GM18517 (cell line): ENCODE results near the gene TENT4A.

Experiments used
- ATAC-seq: cut with Tn5 transposase; IDR thresholded peaks from one replicate; pipeline ENCODE4 v1.9.1; 2021; ENCODE audit warnings: mild to moderate bottlenecking, moderate library complexity; ENCODE audit not compliant: unreplicated experiment

Gene TENT4A

DNA sequence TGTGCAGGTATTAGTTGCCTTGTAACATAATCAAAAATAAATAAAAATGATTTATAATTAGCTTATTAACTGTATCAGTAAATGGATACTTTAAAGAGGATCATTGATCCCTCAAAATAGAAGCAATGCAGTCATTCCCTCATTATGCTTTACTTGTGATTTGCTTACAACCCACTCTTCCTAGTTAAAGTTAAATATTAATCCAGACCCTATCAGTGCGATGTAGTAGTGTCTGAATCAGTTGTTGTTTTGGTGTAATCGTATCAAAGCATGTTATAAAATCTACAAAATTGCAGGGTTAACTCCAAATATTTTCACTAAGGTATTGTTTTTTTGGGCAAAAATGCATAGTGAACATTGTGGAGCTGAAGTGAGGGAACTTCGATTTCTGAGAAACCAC lies 17.6 kb downstream of the TENT4A start:
- no peak for ATAC-seq

DNA sequence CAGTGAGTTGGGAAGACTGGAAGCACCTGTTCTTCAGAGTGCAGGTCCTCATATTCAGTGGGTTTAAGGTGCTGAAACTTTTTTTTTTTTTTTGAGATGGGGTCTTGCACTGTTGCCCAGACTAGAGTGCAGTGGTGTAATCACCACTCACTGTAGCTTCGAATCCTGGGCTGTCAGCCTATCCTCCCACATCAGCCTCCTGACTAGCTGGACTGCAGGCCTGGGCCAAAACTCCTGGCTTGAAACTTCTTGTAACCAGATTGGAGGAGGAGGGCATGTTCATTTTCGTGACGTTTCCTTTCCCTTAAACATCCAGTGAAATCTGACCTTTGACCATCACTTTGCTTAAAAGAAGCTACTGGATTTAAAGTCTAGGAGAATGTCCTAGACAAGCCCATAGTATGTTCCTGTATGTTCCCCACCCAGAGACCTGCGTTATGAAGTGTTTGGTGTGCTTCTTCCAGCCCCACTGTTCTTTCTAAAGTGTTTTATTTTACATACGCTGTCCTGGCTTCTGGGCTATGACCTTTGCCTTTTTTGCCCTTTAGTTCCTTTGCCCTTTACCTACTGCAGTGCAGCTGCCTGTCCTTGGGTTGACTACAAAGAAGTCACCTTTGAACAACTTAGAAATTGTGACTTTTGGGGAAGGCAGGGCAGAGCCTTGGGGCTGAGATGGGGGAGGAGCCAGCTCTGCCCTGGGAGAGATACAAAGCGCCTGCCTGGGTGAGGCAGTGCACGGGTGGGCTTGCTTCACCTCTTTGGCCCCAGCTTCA lies 18.4 kb downstream of the TENT4A start:
- no peak for ATAC-seq

DNA sequence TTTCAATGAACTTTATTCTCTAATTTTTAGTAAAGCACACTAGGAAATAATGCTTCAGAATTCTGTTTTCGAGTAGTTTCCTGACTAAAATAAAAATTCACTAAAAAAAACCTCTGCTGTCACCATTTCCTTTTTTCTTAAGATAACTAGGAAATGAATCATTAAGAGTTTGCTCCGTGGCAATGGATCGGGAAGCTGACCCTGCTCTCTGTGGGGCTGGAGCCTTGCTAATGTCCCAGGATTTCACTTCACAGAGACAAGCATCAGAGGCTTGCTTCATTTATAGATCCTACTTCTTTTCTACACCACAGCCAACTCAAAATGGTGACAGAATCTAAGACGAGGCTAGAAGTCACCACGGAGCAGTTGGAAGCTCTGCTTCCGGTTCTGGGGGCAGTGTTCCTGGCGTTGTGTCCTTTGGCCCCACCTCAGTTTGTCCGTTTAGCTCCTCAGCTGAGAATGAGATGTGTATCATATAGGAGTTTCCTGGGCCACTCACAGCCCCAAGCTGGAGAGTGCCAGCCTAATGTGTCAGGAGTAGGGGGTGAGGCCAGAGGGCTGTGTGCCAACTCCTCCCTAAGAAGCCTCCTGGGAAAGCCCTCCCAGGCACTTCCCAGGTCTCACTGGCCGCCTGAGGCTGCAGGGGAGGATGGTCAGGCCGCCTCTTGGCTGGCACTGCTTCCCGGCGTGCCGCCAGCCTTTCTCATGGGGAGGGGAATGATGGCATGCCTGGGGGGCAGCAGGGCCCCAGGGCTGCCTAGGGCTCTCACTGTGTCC lies 19.6 kb downstream of the TENT4A start:
- ATAC-seq: no peak

DNA sequence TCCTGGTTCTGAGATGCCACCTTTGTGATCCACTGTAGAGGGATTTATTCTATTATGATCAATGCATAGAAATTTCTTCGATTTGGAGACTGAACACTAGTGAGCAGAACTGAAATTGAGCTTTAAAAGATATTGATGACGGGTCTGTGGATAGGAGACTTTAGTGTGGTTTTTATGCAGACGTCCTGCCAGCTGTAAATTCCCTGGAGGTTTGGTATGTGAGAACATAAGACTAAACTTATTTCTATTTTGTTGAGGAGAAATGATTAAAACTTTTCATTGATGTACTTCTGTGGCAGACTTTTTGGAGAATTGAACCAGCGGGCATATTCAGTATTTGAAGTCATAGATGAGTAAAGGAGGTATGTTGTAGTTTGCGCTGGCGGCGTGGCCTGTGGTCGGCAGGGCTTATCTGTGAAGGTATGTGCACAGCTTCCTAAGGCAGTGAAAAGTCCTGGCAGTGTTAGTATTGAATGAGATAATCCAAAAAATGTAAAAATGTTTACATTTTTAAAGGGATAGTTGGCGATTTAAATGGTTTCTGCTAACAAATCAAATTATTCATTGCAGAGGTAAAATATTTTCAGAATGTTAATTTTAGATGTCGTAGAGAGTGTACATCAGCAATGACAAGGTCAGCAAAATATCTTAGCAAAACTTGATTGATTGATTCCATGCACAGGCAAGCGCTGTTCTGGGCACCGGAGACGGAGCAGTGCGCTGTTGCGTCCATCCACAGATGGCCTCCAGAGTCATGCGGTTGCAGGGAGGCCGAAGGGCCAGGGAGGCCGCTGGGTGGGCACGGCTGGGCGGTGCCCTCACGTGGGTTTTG lies 20.4 kb downstream of the TENT4A start:
- ATAC-seq: no peak

DNA sequence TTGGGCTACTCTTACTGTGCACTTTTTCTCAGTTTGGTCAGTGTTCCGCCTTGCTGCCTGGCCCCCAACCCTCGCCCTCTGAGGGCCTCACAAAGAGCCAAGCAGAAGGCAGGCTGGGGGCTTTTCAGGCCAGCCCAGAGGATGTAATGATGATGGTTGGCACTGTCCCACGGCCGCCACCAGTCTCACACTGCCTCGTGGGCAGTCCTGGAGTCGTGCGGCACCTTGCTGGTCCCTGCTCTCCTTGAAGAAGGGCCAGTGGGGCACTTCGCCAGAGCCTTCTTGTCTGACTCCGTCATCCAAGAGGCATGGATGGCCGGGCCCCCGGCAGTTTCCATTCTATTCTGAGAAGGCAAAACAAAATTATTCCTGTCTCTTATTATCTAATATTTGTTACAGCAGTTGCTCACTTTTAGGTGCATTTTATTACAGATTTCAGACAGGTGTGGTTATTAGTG lies 21.0 kb downstream of the TENT4A start:
- no peak for ATAC-seq

DNA sequence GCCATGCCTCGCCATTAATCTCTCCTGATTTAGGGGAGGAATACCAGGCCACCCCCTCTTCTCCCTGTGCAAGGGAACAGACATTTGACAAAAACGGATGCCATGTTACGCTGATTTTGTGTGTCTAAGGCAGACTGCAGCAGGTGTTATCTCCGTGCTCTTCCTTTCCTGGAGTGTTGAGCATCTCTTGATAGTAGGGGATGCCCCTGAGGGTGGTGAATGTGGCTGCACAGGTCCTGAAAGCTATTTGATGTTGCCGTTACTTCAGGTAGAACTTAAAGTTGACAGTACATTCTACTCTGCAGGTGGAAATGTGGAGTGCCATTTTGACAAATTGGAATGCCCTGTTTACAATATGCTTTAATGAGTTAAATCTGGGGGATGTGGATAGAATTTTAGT lies 21.5 kb downstream of the TENT4A start:
- peak; percentile 19 for ATAC-seq

DNA sequence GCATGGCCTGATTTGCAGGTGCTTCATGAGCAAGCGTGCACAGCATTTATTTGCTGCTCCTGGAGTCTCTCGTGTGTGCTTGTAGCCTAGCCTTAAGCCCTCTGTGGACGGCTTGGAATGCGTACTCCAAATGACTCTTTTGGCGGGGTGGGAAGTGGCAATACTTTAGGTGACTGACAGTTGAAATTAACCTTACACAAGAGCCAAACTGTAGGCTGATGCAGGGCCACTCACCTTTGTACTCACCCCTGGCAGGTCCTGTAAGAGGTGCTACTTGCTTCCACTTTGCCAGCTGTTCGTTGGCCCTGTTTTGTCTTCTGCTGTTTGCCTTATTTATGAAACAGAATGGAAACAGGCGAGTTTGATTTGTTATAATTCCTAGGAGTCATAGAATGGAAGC lies 22.9 kb downstream of the TENT4A start:
- no peak for ATAC-seq

DNA sequence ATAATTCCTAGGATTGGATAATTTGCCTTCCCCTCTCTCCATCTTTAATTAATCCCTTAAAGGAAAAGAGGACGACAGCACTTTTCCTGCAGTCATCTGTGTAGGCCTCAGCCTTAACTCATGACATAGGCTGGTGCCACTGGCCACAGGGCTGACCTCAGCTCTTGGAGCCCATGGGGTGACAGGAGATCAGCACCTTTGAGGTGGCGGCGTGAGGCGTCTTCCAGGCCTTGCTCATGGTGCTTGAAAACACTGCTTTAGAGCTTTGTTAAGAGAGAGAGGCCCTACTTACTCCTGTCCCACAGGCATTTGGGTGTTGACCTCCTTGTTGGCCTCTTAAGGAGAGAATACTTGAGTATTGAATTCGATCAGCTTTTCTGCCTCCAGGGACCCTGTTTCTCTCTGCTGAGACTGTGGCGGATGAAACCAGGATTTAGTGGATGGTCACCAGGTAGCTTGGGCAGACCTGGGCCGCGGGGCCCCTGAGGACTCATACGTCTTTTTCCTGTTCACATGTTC lies 23.4 kb downstream of the TENT4A start:
- no peak for ATAC-seq

DNA sequence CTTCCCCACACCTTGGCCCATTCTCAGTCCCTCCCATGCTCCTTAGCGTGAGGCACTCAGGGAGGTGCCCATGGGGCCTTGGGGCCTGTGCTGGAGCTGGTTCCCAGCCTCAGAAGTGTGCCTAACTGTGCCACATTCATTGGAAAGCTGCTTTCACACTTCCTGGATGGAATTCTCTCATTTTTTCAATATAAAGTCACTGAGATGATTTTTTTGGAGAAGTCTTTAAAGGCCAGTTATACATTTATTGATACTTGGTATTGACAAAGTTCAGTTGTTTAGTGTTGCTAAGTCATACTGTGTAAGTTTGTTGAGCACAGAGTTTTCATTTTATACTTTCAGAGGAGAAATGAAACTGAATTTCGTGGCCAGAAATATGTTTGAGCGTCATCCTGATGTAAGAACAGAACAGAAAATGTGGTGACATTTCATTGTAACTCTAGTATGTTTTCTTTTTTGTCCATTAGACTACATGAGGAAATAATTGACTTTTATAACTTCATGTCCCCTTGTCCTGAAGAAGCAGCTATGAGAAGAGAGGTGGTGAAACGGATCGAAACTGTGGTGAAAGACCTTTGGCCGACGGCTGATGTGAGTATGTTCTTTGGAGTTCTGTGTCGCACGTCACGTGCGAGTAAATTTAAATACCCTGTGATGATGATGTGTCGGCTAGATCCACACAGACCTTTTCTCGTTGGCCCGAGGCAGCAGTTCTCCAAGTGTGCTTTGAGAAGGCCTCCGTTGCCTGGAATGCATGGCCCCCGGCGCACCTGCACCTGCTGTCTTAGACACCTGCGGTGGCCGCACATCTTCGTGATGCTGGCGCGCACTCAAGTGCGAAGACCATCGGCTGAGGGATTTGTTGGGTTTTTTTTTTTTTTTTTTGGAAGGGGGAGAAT lies 24.1 kb downstream of the TENT4A start:
- peak; percentile 84 for ATAC-seq

DNA sequence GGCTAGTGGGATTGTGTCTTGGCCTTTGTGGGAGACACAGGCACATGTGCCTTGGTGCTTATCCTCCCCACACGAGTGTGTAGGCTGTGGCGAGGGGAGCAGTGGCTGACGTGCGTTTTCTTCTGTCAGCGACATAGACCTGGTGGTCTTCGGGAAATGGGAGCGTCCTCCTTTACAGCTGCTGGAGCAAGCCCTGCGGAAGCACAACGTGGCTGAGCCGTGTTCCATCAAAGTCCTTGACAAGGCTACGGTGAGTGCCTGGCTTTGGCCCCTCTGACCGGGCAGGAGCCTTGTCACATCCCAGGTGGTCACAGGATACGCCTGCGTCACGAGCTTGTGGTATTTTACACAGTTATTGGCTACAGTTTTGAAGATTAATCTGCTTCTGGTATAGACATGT lies 26.4 kb downstream of the TENT4A start:
- no peak for ATAC-seq

DNA sequence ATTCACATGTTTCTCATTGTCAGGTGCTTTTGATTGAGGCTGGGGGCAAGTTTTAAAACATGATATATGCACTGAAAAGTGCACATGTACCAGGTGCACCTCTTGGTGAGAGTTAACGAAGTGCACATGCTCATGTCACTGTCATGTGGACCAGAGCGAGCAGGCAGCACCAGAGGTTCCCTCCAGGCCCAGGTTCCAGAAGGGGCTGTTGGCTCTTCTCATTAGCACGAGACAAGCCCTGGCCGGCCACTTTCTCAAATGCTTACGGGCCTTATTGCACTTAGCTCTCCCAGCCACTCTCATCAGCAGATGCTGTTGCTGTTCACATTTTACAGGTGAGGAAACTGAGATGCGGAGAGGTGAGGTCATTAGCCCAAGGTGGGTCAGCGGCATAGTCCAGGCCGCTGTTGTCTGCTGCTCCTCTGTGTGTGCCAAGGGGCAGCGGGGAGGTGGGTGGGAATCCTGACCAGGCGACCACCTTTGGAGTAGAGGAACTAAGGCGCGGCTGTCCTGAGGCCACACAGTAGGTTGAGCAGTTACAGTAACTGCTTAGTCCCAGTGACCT lies 27.4 kb downstream of the TENT4A start:
- no peak for ATAC-seq

DNA sequence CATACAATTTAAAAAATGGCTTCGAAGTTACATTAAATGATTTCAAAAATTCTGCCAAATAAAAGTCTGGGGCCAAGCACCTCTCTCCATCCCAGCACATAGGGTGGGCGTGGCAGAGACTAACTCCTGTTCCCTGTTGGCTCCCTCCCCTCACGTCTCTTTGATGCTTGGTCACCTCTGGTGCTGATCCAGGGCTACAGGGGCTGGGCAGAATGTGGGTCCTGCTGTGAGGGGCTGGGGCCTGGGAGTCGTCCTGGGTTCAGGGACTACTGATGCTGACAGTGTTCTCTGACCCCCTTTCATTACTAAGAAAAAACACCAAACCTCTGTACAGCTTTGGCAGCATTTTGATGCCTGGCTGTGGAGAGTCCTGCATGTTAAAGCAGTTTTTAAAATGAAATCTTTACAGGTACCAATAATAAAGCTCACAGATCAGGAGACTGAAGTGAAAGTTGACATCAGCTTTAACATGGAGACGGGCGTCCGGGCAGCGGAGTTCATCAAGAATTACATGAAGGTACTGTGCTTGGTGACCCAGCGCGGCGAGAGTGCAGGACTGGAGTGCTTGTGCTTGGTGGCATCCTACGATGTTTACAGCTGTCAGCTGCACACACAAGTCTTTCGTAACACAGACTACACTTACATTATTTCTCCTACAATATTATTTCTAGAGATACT lies 29.0 kb downstream of the TENT4A start:
- no peak for ATAC-seq

DNA sequence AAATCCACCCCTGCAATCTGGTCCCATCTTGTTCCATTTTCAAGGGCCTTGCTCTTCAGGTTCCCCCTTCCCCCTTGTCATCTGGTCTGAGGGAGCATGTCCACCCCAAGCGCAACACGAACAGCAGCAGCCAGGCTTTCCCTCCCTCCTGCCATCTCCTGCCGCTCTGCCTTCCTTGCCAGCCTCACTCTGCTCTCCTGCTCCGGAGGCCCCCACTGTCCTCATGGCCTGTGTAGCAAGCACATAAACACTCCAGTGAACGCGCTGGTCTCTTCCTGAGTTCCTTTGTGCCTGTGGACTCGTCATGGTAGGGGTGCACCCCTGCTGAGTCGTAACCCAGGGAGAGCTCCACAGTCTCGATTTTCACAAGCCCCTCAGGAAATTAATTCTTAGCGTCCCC lies 29.9 kb downstream of the TENT4A start:
- no peak for ATAC-seq

DNA sequence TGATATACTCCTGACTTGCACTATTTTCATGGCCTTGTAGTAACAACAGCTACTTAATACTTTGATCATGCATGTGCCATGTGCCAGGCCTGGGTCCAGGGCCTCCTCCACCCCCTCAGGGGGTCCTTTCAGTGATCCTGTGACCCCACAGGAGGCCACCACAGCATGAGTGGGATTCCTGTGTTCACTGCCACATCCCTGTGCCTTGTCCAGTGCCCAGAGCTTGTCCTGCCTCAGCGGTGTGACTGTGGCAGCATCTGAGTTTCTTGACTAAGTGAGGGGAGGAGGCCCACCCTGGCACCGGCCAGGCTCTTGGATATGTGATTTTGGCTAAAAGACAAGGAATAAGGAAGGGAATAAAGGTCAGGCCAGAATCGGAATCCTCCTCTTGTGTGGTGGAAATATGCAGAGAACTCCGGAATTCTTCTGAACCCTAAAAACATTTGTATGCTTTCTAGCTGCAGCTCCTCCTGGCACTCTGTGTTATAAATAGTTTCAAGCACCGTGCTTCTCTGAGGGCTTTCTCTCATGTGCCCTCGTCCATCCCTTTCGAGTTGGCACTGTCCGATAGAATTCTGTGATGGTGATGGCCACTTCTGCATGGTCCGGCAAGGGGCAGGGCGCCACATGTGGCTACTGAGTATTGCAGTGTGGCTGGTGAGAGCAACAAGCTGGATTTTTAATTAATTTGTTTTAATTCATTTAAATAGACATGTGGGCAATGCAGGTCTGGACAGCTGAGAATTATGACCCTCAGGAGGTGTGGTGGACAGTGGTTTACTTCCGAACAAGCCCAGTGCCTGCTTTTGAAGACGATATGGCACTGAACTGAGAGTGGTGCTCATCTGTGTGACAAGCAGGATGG lies 31.8 kb downstream of the TENT4A start:
- ATAC-seq: no peak

DNA sequence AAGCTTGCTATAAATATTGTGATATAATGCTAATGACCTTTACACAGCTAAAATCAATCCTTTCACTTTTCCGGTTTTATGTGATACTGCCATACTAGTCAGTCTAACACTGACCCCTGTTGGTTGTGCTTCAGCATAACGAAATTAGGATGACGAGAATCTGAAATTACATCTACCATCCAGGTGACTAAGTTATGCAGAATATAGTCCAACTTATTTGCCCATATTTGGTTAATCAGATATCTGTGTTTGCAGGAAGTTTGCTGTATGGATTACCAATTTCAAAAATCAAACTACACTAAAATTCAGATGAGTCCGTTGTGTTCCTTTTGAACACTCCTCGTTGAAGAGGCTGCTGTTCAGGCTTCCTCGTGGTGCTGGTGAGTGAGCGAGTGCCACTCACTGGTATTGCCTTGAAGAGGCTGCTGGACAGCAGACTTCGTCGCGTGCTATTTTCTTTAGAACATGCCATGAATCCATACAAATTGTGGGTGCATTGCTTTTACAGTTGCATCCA lies 32.5 kb downstream of the TENT4A start:
- ATAC-seq: peak; percentile 65

DNA sequence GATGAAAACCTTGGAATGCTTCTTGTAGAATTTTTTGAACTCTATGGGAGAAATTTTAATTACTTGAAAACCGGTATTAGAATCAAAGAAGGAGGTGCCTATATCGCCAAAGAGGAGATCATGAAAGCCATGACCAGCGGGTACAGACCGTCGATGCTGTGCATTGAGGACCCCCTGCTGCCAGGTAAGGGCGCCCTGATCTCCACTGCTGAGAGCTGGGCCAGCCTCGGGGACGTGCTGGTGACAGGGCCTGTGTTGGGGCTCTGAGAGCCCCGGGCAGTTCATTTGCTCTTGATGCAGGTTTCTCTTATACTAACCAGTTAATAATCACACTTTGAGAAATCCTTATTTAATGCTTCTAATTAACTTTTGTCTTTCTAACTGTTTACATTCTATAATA lies 33.0 kb downstream of the TENT4A start:
- no peak for ATAC-seq

DNA sequence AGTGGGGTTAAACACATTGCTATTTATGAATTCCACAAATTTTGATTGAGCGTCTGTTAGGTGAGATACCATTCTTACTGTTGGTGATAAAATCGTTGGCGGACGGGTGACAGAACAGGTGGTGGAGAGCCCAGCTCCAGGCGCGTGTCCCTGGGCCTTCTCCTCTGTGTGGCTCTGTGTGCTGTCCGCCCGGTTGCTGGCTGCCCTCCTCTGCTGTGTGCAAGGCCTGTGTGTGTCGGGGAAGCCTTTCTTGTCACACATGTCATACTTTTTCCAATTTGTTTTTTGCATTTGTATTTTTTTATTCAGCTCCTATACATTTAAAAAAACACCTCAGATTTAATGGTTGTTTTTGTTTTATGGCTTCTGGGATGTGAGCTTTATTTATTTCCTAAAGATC lies 33.9 kb downstream of the TENT4A start:
- no peak for ATAC-seq

DNA sequence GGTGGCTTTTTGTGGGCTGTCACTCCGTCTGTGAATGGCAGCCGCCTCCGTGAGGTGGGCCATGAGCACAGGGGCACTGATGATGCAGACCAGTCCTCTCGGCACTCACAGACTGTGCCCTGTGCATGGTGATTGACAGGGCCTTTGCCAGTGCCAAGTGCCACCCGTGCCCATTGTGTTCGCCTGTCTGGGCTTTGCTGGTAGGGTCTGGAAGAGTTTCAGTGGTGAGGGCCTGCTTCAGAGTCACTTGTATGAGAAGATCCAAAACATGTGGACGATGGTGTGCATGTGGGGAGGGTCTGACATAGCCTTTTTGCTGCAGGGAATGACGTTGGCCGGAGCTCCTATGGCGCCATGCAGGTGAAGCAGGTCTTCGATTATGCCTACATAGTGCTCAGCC lies 34.9 kb downstream of the TENT4A start:
- no peak for ATAC-seq
